GM12878 (cell line): Measurements from ENCODE around the gene PKP4.

Source experiments
- BRCA1 ChIP-seq: IDR thresholded peaks from 2 replicates; pipeline ENCODE4 v1.6.1; 2011; ENCODE audit warnings: low read depth, low read length, improper control_type of control experiment
- CTCF ChIP-seq, 3 experiments: IDR thresholded peaks in 2 of 3; conservative IDR thresholded peaks in 1 of 3; 2 replicates each; pipeline ENCODE4 v1.5.1; 2011; ENCODE audit warnings: low read depth in 3 of 3, low read length in 3 of 3, mild to moderate bottlenecking in 3 of 3, control low read depth in 2 of 3, moderate library complexity in 2 of 3, inconsistent platforms in 1 of 3, mixed read lengths in 1 of 3; ENCODE audit not compliant: control insufficient read depth in 2 of 3, insufficient read depth in 1 of 3; ENCODE audit errors: extremely low read depth in 1 of 3

GRCh38 chr2:158693476-158693875 lies 236.7 kb downstream of the PKP4 start:
- TF ChIP-seq CTCF (IDR thresholded peaks at IDR 0.05 in 2 of 3, conservative IDR thresholded peaks at IDR 0.05 in 1 of 3; ENCODE audit: control insufficient read depth in 2 of 3, extremely low read depth in 1 of 3, insufficient read depth in 1 of 3, low read depth in 3 of 3, low read length in 3 of 3) = no peak
- no peak for TF ChIP-seq BRCA1
